Duodenal mucosa (tissue), 2 donors: ENCODE data around the gene IL21.

Experiments
- H3K27ac ChIP-seq: one replicate; pipeline ENCODE4 v1.7.0; 2013; ENCODE audit warnings: low read depth, low read length
- H3K27me3 ChIP-seq, 2 donors: one replicate each; pipeline ENCODE4 v1.7.0; 2013; ENCODE audit warnings: low read length in 2 of 2, control low read depth in 1 of 2; ENCODE audit not compliant: insufficient read depth in 2 of 2, control insufficient read depth in 1 of 2
- H3K36me3 ChIP-seq, 2 donors: one replicate each; pipeline ENCODE4 v1.7.0; 2013; ENCODE audit warnings: low read length in 2 of 2, control low read depth in 1 of 2; ENCODE audit not compliant: insufficient read depth in 2 of 2, control insufficient read depth in 1 of 2
- H3K4me1 ChIP-seq, 2 donors: one replicate each; pipeline ENCODE4 v1.7.0; 2013; ENCODE audit warnings: low read length in 2 of 2, control low read depth in 1 of 2; ENCODE audit not compliant: insufficient read depth in 2 of 2, control insufficient read depth in 1 of 2
- H3K4me3 ChIP-seq, 2 donors: one replicate each; pipeline ENCODE4 v1.7.0; 2013; ENCODE audit warnings: low read length in 2 of 2, low read depth in 1 of 2
- H3K9ac ChIP-seq, 2 donors: one replicate each; pipeline ENCODE4 v1.7.0; 2013; ENCODE audit warnings: low read length in 2 of 2, low read depth in 1 of 2
- H3K9me3 ChIP-seq, 2 donors: one replicate each; pipeline ENCODE4 v1.7.0; 2013; ENCODE audit warnings: low read length in 2 of 2, control low read depth in 1 of 2; ENCODE audit not compliant: control insufficient read depth in 1 of 2

The IL21 gene

DNA sequence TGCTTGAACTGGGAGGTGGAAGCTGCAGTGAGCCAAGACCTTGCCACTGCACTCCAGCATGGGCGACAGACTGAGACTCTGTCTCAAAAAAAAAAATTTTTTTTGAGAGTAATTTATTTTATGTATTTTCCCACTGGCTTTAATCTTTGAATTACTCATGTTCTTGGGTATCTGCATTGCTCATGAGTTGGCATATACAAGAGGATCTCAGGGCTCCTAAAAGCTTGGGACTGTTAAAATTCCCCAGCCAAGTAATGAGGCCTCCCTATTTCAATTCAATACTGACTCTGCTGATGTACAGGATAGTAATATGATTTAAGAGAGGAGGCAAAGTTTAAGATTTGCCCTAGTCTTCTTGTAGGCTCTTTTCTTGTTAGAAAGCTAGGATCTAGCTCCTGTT, 6.2 kb downstream of the IL21 start:
- H3K27ac ChIP-seq: no peak overlapping the region
- H3K27me3 ChIP-seq: no peaks in the 10 kb centered on the region
- H3K4me1 ChIP-seq: no peaks in the 10 kb centered on the region
- H3K9ac ChIP-seq: no peak overlapping the region
- no peaks in the 10 kb centered on the region for H3K36me3 ChIP-seq
- no peak overlapping the region for H3K4me3 ChIP-seq
- H3K9me3 ChIP-seq: no peaks in the 10 kb centered on the region

- no peaks in the 10 kb centered on the region for H3K9me3 ChIP-seq
- H3K4me3 ChIP-seq: no peak overlapping the region
- H3K27me3 ChIP-seq: no peaks in the 10 kb centered on the region
- H3K27ac ChIP-seq: no peak overlapping the region
- H3K4me1 ChIP-seq: no peaks in the 10 kb centered on the region
- H3K9ac ChIP-seq: no peak overlapping the region
- H3K36me3 ChIP-seq: no peaks in the 10 kb centered on the region
Observed at GRCh38 chr4:122612540-122612939, 8.3 kb downstream of the IL21 start.

DNA sequence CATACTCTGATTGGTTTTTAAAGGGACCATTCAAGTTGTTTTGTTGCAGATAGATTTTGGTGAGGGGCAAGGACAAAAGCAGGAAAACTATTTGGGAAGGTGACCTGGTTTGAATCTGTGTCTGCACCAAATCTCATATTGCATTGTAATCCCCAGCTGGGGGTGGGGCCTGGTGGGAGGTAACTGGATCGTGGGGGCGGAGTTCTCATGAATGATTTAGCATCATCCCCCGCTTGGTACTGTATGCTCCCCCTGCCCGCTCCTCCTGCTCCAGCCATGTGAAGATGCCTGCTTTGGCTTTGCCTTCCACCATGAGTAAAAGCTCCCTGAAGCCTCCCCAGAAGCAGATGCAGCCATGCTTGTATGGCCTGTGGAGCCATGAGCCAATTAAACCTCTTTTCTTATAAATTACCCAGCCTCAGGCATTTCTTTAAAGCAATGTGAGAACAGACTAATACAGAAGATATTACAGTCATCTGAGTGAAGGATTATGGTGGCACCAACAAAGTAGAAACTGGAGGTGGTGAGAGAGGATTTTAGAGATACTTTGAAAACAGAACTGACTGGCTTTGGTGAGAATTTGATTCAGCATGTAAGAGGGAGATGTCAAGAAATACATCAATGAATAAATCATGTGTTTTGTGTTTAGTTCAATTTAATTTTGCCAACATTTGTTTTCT, 14.4 kb downstream of the IL21 start:
- Histone ChIP-seq H3K27ac (no peak overlapping the region), H3K9me3 (no peaks in the 10 kb centered on the region), H3K4me1 (no peaks in the 10 kb centered on the region), H3K36me3 (no peaks in the 10 kb centered on the region), H3K27me3 (peaks cover 0 to 6% of the 10 kb centered on the region in 2 donors), H3K4me3 (no peak overlapping the region), H3K9ac (no peak overlapping the region)

DNA sequence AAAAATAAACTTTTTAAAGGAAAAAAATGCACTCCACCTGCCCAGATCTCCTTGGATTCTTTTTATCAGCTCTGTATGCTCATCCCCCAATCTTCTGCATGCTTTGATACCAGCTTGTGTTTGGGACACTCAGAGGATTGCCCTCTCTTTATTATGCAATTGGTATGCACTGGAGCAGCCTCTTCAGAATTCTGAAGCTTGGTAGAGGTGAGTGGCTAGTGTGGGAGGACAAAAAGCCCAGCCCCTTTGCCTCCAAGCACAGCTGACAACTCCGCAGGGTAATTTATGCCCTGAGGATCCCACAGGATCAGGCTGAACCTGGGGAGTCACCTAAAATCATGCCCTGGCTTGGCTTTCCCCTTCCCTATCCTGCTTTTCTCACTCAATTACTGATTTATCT, 16.7 kb downstream of the IL21 start:
- Histone ChIP-seq H3K9ac (no peak overlapping the region), H3K36me3 (no peaks in the 10 kb centered on the region), H3K27ac (no peak overlapping the region), H3K27me3 (peaks cover 0 to 6% of the 10 kb centered on the region in 2 donors), H3K9me3 (no peaks in the 10 kb centered on the region), H3K4me1 (no peaks in the 10 kb centered on the region), H3K4me3 (no peak overlapping the region)

DNA sequence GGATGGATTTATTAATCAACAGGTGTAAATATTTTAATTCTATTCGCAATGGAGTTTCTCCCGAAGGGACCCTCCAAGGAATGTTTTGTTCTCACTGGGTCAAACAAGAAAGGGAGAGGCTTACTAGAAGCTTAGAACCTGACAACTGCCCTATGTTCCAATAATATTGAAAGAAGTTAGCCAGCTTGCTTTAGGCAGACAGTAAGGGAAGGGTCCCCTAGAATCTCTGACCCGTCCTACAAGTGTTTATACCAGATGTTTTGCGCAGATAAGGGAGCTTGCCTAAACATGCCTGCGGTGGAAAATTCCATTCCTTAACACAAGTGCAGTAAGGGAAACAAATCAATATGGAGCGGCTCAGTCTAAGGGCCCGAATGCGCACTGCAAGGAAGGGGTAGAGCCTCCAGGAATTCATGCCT, 17.7 kb downstream of the IL21 start:
- H3K9ac ChIP-seq: no peak overlapping the region
- no peak overlapping the region for H3K27ac ChIP-seq
- no peaks in the 10 kb centered on the region for H3K4me1 ChIP-seq
- no peaks in the 10 kb centered on the region for H3K36me3 ChIP-seq
- H3K9me3 ChIP-seq: no peaks in the 10 kb centered on the region
- no peak overlapping the region for H3K4me3 ChIP-seq
- H3K27me3 ChIP-seq: peaks cover 0 to 6% of the 10 kb centered on the region in 2 donors

- Histone ChIP-seq H3K36me3 (no peaks in the 10 kb centered on the region), H3K27me3 (peaks cover 0 to 6% of the 10 kb centered on the region in 2 donors), H3K9me3 (no peaks in the 10 kb centered on the region), H3K4me3 (no peak overlapping the region), H3K4me1 (no peaks in the 10 kb centered on the region), H3K9ac (no peak overlapping the region), H3K27ac (no peak overlapping the region)
Observed at GRCh38 chr4:122602277-122603142, 18.4 kb downstream of the IL21 start.

DNA sequence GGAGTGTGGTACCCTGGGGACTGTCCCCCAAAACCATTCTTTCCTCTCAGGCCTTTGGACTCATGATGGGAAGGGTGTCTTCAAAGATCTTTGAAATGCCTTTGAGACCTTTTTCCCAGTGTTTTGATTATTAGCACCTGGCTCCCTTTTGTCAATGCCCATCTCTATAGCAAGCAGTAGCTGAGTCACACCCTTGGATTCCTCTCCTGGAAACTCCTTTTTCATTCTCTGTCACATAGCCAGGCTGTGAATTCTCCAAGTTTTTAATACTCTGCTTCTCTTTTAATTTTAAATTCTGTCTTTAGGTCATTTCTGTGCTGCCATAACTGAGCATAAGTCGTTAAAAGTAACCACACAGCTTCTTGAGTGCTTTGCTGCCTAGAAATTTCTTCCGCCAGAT, 29.7 kb downstream of the IL21 start:
- Histone ChIP-seq H3K27me3 (no peaks in the 10 kb centered on the region), H3K4me3 (no peak overlapping the region), H3K9me3 (no peaks in the 10 kb centered on the region), H3K27ac (no peak overlapping the region), H3K4me1 (no peaks in the 10 kb centered on the region), H3K9ac (no peak overlapping the region), H3K36me3 (no peaks in the 10 kb centered on the region)

DNA sequence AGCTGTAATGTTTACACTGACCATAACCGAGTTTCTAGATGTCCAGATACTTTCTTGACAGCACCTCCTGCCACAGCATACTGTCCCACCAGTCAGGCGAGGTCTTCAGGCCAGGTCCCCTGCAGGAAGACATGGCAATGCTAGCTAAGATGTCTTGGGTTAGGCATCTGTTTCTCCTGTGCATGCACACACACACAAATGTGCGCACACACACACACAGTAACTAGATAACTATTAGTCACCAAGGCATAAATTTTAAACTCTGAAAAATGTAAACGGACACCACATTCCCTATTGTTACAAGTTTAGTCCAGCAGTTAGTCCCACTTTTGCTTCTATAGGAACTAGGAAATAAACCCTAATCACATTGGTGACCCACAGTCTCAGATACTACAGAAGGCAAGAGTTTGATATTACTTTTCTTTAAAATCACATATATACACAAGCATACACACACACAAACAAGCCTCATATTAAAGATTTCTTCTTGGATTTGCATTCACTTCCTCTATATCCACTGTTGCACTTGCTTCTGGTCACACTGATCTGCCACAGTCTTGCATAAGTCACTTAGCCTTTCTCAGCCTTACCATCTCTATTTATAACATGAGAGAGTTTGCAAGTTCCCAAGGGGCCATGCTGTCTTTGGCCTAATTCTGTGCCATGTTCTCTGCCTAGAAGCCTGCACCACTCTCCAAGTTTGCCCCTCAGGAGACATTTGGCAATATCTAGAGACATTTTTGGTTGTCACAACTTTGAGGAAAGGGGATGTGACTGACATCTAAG, 32.2 kb downstream of the IL21 start:
- H3K4me1 ChIP-seq: peaks cover 0 to 3% of the 10 kb centered on the region in 2 donors
- H3K27me3 ChIP-seq: no peaks in the 10 kb centered on the region
- no peak overlapping the region for H3K9ac ChIP-seq
- H3K27ac ChIP-seq: no peak overlapping the region
- H3K9me3 ChIP-seq: no peaks in the 10 kb centered on the region
- H3K4me3 ChIP-seq: no peak overlapping the region
- H3K36me3 ChIP-seq: no peaks in the 10 kb centered on the region

DNA sequence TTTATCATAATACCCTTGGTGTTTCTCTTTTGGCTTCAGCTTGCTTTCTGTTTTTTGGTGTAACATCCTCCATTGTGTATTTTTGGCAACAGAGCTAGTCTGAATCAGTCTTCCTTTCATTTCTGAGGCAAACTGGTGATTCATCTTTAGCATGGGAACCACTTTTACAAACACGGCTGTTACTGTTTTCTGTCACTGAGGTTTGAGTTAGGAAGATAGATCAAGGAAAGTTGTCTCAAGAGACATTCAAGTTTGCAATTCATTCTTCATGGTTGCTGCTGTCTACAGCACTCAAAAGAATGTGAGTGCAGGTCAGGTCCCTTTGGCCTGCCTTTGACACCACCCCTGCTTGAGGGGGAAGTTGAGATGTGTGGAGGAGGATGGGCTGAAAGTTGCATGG, 36.3 kb downstream of the IL21 start:
- Histone ChIP-seq H3K27me3 (no peaks in the 10 kb centered on the region), H3K9me3 (no peaks in the 10 kb centered on the region), H3K27ac (no peak overlapping the region), H3K9ac (no peak overlapping the region), H3K4me1 (peaks cover 0 to 3% of the 10 kb centered on the region in 2 donors), H3K4me3 (no peak overlapping the region), H3K36me3 (no peaks in the 10 kb centered on the region)

GRCh38 chr4:122583906-122584305, 37.0 kb downstream of the IL21 start:
- H3K4me1 ChIP-seq: peaks cover 0 to 3% of the 10 kb centered on the region in 2 donors
- H3K36me3 ChIP-seq: no peaks in the 10 kb centered on the region
- H3K9ac ChIP-seq: no peak overlapping the region
- H3K9me3 ChIP-seq: no peaks in the 10 kb centered on the region
- no peak overlapping the region for H3K4me3 ChIP-seq
- H3K27me3 ChIP-seq: no peaks in the 10 kb centered on the region
- no peak overlapping the region for H3K27ac ChIP-seq
